GOT3 (cell line): Measurements from ENCODE around the gene FOXP1.

Experiments
- DNase-seq: peaks from one replicate; lab custom pipeline; 2025; ENCODE audit warnings: mixed read lengths; lab: John Stamatoyannopoulos, UW

The FOXP1 gene

GRCh38 chr3:71240034-71240433, 343.5 kb downstream of the FOXP1 start:
- no peak for DNase-seq

GRCh38 chr3:71238355-71238757, 345.2 kb downstream of the FOXP1 start:
- DNase-seq, result no peak

- no peak for DNase-seq
Observed at GRCh38 chr3:71237672-71238071, 345.9 kb downstream of the FOXP1 start.

- no peak for DNase-seq
Observed at GRCh38 chr3:71235846-71236245, 347.7 kb downstream of the FOXP1 start.

- no peak for DNase-seq
Observed at GRCh38 chr3:71232895-71233294, 350.6 kb downstream of the FOXP1 start.

GRCh38 chr3:71232175-71232679, 351.3 kb downstream of the FOXP1 start:
- DNase-seq, result no peak

- DNase-seq, result no peak
Observed at GRCh38 chr3:71231680-71232079, 351.8 kb downstream of the FOXP1 start.

- no peak for DNase-seq
Observed at GRCh38 chr3:71229905-71230657, 353.4 kb downstream of the FOXP1 start.

- no peak for DNase-seq
Observed at GRCh38 chr3:71228156-71228866, 355.2 kb downstream of the FOXP1 start.

- DNase-seq, result no peak
Observed at GRCh38 chr3:71227270-71227661, 356.3 kb downstream of the FOXP1 start.

GRCh38 chr3:71226565-71227269, 356.8 kb downstream of the FOXP1 start:
- peak; percentile 12 for DNase-seq

- DNase-seq, result no peak
Observed at GRCh38 chr3:71225951-71226564, 357.5 kb downstream of the FOXP1 start.

- DNase-seq, result no peak
Observed at GRCh38 chr3:71225002-71225684, 358.4 kb downstream of the FOXP1 start.

GRCh38 chr3:71219744-71220638, 363.5 kb downstream of the FOXP1 start:
- no peak for DNase-seq

GRCh38 chr3:71218508-71218907, 365.0 kb downstream of the FOXP1 start:
- DNase-seq, result no peak

- no peak for DNase-seq
Observed at GRCh38 chr3:71217640-71218222, 365.8 kb downstream of the FOXP1 start.

GRCh38 chr3:71215351-71215750, 368.2 kb downstream of the FOXP1 start:
- DNase-seq, result no peak

GRCh38 chr3:71214797-71215196, 368.7 kb downstream of the FOXP1 start:
- no peak for DNase-seq

- DNase-seq, result no peak
Observed at GRCh38 chr3:71214016-71214415, 369.5 kb downstream of the FOXP1 start.

GRCh38 chr3:71211083-71211482, 372.4 kb downstream of the FOXP1 start:
- DNase-seq, result no peak
